Activated CD4-positive, alpha-beta memory T cell treated with anti-CD3 and anti-CD28 coated beads for 36 hours (primary cell): ENCODE results near the gene TMOD4. TPM values are rescaled to one million over a fixed set of nuclear protein-coding genes. Genes with fewer than 3 reads are reported as not detected.

Experiments
- CTCF ChIA-PET: fragments of 350-600 bp; sonication (Branson Sonifier 250); formaldehyde crosslinking; loops from one replicate; lab custom pipeline; 2021; ENCODE audit warnings: antibody characterized with exemption, inconsistent platforms; lab: Charles Lee
- POLR2A ChIA-PET: fragments of 350-600 bp; sonication (Branson Sonifier 250); formaldehyde crosslinking; loops from one replicate; lab custom pipeline; 2021; ENCODE audit warnings: antibody characterized with exemption; lab: Charles Lee
- DNase-seq: peaks from one replicate; pipeline ENCODE4 v3.0.0-alpha.2; 2020
- H3K27ac Mint-ChIP-seq: one replicate; pipeline ENCODE4 v1.8.0; 2021; ENCODE audit warnings: mixed read lengths
- H3K27me3 Mint-ChIP-seq: one replicate; pipeline ENCODE4 v1.8.0; 2021; ENCODE audit warnings: mixed read lengths
- H3K36me3 Mint-ChIP-seq: one replicate; pipeline ENCODE4 v1.8.0; 2021; ENCODE audit warnings: mixed read lengths
- H3K4me1 Mint-ChIP-seq: one replicate; pipeline ENCODE4 v1.8.0; 2021; ENCODE audit warnings: low read depth, mixed read lengths
- H3K4me3 Mint-ChIP-seq: one replicate; pipeline ENCODE4 v1.8.0; 2021; ENCODE audit warnings: mild to moderate bottlenecking, mixed read lengths
- H3K9me3 Mint-ChIP-seq: one replicate; pipeline ENCODE4 v1.8.0; 2021; ENCODE audit warnings: mixed read lengths
- intact Hi-C: fragments of 100-400 bp; cut with micrococcal nuclease; formaldehyde crosslinking; loops from one replicate; pipeline ENCODE4 v1.15.1; 2023
- total RNA-seq, 2 experiments: library from RNA; stranded (reverse); gene quantifications; one replicate each; pipeline ENCODE4 v1.2.3, GENCODE V29; 2021

TMOD4 gene
- total RNA-seq, 2 experiments from 2014 or later: 1.7 to 2.7 TPM

DNA sequence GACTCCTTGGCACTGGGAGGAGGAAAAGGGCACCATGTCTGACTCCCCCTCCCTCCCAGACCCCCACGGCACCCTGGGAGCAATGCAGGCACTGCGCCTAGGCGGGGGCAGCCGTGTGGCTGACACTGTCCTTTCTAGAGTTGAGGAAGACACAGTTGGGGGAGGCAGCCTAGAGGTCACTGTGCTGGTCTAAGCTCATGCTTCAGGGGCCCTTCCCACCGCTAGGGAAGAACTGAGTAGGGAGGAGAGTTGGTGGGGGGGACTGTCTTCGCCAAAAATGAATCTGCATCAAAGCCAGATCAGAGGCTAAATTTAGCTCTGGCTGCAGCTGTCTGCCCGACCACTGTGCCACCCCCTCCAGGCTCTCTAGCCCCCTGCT lies 32.7 kb downstream of the TMOD4 start:
- H3K9me3 Mint-ChIP-seq: no peaks in the 10 kb centered on the region
- peaks cover 6% of the 10 kb centered on the region for H3K4me1 Mint-ChIP-seq
- intact Hi-C loops: no loop called here
- no peak overlapping the region for H3K4me3 Mint-ChIP-seq
- POLR2A ChIA-PET: no interaction called here
- H3K36me3 Mint-ChIP-seq: no peaks in the 10 kb centered on the region
- H3K27me3 Mint-ChIP-seq: no peaks in the 10 kb centered on the region
- no peak for DNase-seq
- no peak overlapping the region for H3K27ac Mint-ChIP-seq
- CTCF ChIA-PET: interaction anchor here (0.6 to 2.8 kb wide), 6 partner anchors 12 to 119 kb away, joined by 3 to 16 read pairs (median 5); partner anchors contain the start of gene TNFAIP8L2

- Mint-ChIP-seq H3K4me3 (no peak overlapping the region), H3K9me3 (no peaks in the 10 kb centered on the region), H3K36me3 (no peaks in the 10 kb centered on the region), H3K4me1 (peaks cover 6% of the 10 kb centered on the region), H3K27me3 (no peaks in the 10 kb centered on the region), H3K27ac (no peak overlapping the region)
- no peak for DNase-seq
- POLR2A ChIA-PET: interaction anchor here (0.6 kb wide), 1 partner anchor 313 kb away, joined by 4 read pairs; no protein-coding TSS in a partner anchor
- intact Hi-C loops: no loop called here
- CTCF ChIA-PET: interaction anchor here (0.6 to 2.8 kb wide), 5 partner anchors 13 to 118 kb away, joined by 3 to 16 read pairs (median 5); partner anchors contain the start of gene TNFAIP8L2
Measured at GRCh38 chr1:151142411-151143056, 33.2 kb downstream of the TMOD4 start.

DNA sequence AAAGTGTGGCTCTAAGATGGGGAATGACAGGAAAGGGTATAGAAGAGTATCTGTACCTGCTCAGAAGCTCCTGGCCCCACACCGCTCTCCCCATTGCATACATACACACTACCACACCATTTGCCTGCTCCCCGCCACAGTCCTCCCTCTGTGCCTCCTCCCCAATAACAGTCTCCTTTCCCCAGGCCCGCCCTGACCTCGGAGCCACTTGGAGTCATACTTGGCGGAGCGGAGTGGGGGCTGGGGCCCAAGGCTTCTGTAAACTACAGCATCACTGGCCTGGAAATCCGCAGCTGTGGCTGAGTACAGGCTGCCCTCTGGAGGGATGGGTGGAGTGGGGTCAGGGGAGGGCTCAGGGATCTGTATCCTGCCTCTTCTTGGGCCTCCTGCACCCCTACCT lies 38.0 kb downstream of the TMOD4 start:
- POLR2A ChIA-PET: no interaction called here
- no peaks in the 10 kb centered on the region for H3K4me1 Mint-ChIP-seq
- CTCF ChIA-PET: interaction anchor here (1.0 kb wide), 1 partner anchor 38 kb away, joined by 4 read pairs; no protein-coding TSS in a partner anchor
- H3K27ac Mint-ChIP-seq: no peak overlapping the region
- DNase-seq: no peak
- no peaks in the 10 kb centered on the region for H3K27me3 Mint-ChIP-seq
- intact Hi-C loops: no loop called here
- no peaks in the 10 kb centered on the region for H3K36me3 Mint-ChIP-seq
- no peak overlapping the region for H3K4me3 Mint-ChIP-seq
- no peaks in the 10 kb centered on the region for H3K9me3 Mint-ChIP-seq

GRCh38 chr1:151135433-151136385 lies 40.1 kb downstream of the TMOD4 start:
- ChIA-PET POLR2A (no interaction called here), CTCF (interaction anchor here (0.9 to 1.4 kb wide), 4 partner anchors 22 to 111 kb away, joined by 5 to 8 read pairs (median 6); partner anchors contain the start of gene TNFAIP8L2)
- no peak overlapping the region for H3K4me3 Mint-ChIP-seq
- no peaks in the 10 kb centered on the region for H3K9me3 Mint-ChIP-seq
- no peaks in the 10 kb centered on the region for H3K36me3 Mint-ChIP-seq
- peaks cover 4% of the 10 kb centered on the region for H3K27me3 Mint-ChIP-seq
- peaks cover 10% of the 10 kb centered on the region for H3K4me1 Mint-ChIP-seq
- DNase-seq: no peak
- intact Hi-C loops: no loop called here
- no peak overlapping the region for H3K27ac Mint-ChIP-seq

DNA sequence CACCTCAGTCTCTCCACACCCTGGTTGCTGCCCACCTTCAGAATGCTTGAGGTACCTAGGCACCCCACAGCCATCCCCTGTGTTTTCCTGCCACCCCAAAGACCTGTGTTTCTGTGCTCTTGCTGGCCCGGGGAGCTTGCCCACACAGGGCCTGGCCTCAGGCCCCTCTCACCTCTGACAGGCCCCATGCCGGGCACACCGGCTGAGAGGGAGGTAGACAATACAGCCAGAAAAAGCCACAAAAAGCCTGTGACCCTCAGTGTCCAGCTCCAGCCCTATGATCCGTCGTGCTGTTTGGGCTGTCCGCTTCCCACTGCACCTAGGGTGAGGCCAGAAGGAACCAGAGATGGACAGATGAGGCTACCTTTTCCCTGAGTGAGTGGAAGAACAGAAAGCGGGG lies 40.8 kb downstream of the TMOD4 start:
- Mint-ChIP-seq H3K9me3 (no peaks in the 10 kb centered on the region), H3K27ac (no peak overlapping the region), H3K4me3 (no peak overlapping the region), H3K27me3 (peaks cover 4% of the 10 kb centered on the region), H3K4me1 (peaks cover 13% of the 10 kb centered on the region), H3K36me3 (no peaks in the 10 kb centered on the region)
- ChIA-PET POLR2A (no interaction called here), CTCF (interaction anchor here (0.6 to 1.4 kb wide), 4 partner anchors 22 to 644 kb away, joined by 5 to 8 read pairs (median 7); partner anchors contain the start of gene TNFAIP8L2)
- intact Hi-C loops: no loop called here
- no peak for DNase-seq

DNA sequence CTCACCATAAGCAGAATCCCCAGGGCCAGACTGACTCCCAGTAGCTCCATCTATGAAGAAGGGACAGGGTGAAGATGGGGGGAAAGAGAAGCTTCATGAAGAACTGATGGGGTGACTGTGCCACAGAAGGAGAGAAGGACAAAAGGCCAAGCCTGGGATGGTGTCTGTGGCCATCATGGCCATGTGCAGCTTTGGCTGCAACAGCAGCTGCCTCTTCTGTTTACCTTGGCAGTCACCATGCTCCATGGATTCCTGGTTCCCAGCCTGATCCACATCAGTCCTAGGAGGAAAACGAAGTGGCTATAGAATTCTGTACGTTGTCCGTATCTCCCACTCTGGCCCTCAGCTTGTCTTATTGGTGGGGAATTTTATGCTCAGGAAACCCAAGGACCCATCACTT lies 41.4 kb downstream of the TMOD4 start:
- intact Hi-C loops: no loop called here
- H3K36me3 Mint-ChIP-seq: no peaks in the 10 kb centered on the region
- ChIA-PET POLR2A (no interaction called here), CTCF (interaction anchor here (1.4 kb wide), 1 partner anchor 34 kb away, joined by 8 read pairs; no protein-coding TSS in a partner anchor)
- H3K4me3 Mint-ChIP-seq: no peak overlapping the region
- peaks cover 13% of the 10 kb centered on the region for H3K4me1 Mint-ChIP-seq
- peaks cover 4% of the 10 kb centered on the region for H3K27me3 Mint-ChIP-seq
- no peak overlapping the region for H3K27ac Mint-ChIP-seq
- no peaks in the 10 kb centered on the region for H3K9me3 Mint-ChIP-seq
- no peak for DNase-seq

DNA sequence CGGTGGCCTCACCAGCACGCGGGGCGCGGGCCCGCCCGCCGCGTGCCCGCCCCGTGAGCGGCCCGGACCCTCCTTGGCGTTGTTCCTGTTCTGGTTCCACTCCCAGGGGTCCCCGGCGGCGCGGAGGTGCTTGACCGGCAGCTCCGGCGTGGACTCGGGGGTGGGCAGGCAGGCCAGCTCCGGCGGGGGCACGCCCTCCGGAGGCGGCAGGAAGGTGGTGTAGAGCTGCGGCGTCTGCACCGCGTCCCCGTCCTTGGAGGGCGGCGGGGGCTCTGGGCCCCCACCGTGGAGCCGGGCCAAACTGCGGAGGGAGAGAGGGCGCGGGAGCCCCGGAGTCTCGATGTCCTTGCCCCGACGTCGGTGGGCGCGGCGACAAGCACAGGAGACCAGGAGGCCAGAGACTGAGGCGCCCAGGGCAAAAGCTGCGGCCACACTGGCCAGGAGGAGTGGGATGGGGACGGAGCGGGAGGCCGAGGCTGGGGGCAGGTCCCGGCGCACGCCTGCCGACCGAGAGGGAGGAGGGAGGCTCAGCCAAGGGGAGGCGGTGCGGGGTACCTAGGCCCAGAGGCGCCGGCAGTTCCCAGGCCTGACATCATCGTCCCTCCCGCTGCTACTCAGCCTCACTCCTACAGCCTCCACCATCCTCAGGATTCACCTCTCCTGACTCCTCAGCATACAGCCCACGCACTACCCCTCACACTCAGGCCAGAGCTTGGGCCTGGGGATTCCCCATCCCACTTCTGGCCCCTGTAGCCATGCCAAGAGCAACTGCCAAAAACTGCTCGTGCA lies 42.6 kb downstream of the TMOD4 start:
- Mint-ChIP-seq H3K27me3 (peaks cover 4% of the 10 kb centered on the region), H3K4me1 (peaks cover 13% of the 10 kb centered on the region), H3K27ac (no peak overlapping the region), H3K36me3 (no peaks in the 10 kb centered on the region), H3K4me3 (no peak overlapping the region), H3K9me3 (no peaks in the 10 kb centered on the region)
- intact Hi-C loops: no loop called here
- DNase-seq: no peak
- POLR2A ChIA-PET: no interaction called here
- CTCF ChIA-PET: no interaction called here

DNA sequence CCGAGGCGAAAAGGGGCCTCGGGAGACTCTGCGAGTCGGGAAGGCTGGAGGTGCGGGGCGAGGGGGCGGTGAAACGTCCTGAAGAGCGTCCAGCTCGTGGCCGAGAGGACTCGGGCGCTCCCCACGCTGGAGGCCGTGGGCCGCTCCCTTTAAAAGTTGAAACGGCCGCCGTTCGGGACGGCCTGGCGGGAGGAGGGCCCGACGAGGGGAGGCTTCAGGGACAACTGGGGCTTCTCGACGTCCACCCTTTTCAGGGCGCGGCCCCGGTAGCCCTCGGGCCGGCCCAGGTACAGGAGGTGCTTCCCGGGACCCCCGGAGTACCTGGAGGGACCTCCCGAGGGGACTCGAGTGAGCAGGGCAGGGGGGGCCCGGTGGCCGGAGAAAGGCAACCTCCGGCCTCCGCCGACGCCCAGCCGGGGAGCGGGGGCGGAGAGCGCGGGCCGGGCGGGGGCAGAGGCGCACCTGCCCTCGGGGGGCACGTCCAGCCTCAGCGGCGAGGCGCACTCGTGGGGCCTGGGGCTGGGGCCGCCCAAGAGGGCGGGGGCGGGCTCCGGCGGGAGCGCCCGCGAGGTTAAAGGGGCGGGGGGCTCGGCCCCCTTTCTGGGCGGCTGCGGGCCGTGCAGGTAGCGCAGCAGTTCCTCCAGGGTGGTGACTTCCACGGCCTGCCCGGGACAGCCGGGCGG lies 43.3 kb downstream of the TMOD4 start:
- Mint-ChIP-seq H3K9me3 (no peaks in the 10 kb centered on the region), H3K4me3 (no peak overlapping the region), H3K27me3 (peaks cover 4% of the 10 kb centered on the region), H3K27ac (no peak overlapping the region), H3K36me3 (no peaks in the 10 kb centered on the region), H3K4me1 (peaks cover 13% of the 10 kb centered on the region)
- POLR2A ChIA-PET: no interaction called here
- no peak for DNase-seq
- CTCF ChIA-PET: interaction anchor here (1.2 to 2.4 kb wide), 2 partner anchors 24 to 108 kb away, joined by 3 to 15 read pairs; partner anchors contain the start of gene TNFAIP8L2
- intact Hi-C loops: no loop called here

- H3K27ac Mint-ChIP-seq: no peak overlapping the region
Measured at GRCh38 chr1:151131701-151132334, 44.0 kb downstream of the TMOD4 start.

GRCh38 chr1:151130987-151131586 lies 44.7 kb downstream of the TMOD4 start:
- DNase-seq: peak; percentile 90
- Mint-ChIP-seq H3K4me3 (peak overlapping the region; percentile 72), H3K36me3 (no peaks in the 10 kb centered on the region), H3K27me3 (peaks cover 4% of the 10 kb centered on the region), H3K4me1 (peaks cover 13% of the 10 kb centered on the region), H3K27ac (no peak overlapping the region), H3K9me3 (no peaks in the 10 kb centered on the region)
- POLR2A ChIA-PET: interaction anchor here (0.7 to 1.6 kb wide), 4 partner anchors 10 to 58 kb away, joined by 3 to 7 read pairs (median 4); partner anchors contain the start of genes SEMA6C, TNFAIP8L2 and VPS72
- intact Hi-C loops: no loop called here
- CTCF ChIA-PET: interaction anchor here (0.8 to 2.8 kb wide), 6 partner anchors 12 to 83 kb away, joined by 3 to 15 read pairs (median 4); partner anchors contain the start of genes C1orf56 and TNFAIP8L2

More at GRCh38 chr1:151131701-151132334, 44.0 kb downstream of the TMOD4 start:
- CTCF ChIA-PET: interaction anchor here (0.8 to 2.8 kb wide), 7 partner anchors 13 to 107 kb away, joined by 3 to 15 read pairs (median 4); partner anchors contain the start of genes C1orf56 and TNFAIP8L2
- DNase-seq: no peak
- intact Hi-C loops: no loop called here
- POLR2A ChIA-PET: interaction anchor here (0.7 to 1.6 kb wide), 4 partner anchors 9 to 58 kb away, joined by 3 to 7 read pairs (median 4); partner anchors contain the start of genes SEMA6C, TNFAIP8L2 and VPS72
- Mint-ChIP-seq H3K27me3 (peaks cover 4% of the 10 kb centered on the region), H3K9me3 (no peaks in the 10 kb centered on the region), H3K4me3 (peak overlapping the region; percentile 72), H3K4me1 (peaks cover 13% of the 10 kb centered on the region), H3K36me3 (no peaks in the 10 kb centered on the region)
